ENCODE data around the gene KMT2C. TPM values are rescaled to one million over a fixed set of nuclear protein-coding genes. Genes with fewer than 3 reads are reported as not detected.

KMT2C gene
- polyA plus RNA-seq, 1 donor, result 50.1 TPM

- no peak for DNase-seq
These were observed 235.4 kb downstream of the KMT2C start for GRCh38 chr7:152200395-152200794.

DNA sequence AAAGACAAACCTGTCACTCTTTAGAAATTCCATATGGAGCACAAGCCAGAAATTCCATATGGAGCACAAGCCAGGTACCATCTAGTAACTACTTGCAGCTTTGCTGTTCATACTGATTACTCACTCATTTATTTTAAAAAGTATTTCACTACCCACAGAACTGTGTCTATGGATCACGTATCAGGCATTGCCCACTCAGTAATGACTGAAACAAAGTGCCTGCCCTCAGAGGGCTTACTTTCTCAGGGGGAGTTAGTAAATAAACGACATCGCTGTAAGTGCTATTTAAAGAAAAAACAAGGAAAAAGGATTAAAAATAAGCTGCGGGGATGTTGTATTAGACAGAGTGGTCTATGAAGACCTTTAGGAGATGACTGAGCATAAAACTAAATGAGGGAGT lies 239.4 kb downstream of the KMT2C start:
- no peak for DNase-seq

DNA sequence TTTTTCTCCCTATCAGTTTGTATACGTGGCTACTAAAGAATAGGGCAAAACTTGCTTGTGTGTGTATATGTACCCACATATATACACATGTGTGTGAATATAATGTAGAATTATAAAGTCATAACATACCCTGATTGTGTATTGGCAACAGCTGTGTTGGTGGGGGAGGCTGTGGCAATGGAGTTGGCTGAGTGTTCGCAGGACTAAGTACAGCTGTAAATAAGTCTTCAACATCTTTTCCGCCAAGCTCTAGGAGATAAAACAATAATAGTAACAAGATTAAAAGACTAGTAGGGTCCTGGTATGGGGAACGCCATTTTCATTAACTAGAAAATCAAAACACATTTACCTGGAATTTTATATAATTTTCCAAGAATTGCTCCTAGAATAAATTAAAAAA lies 241.9 kb downstream of the KMT2C start:
- no peak for DNase-seq

- no peak for DNase-seq
These were observed 246.7 kb downstream of the KMT2C start for GRCh38 chr7:152189061-152189460.

GRCh38 chr7:152185558-152185957 lies 250.2 kb downstream of the KMT2C start:
- no peak for DNase-seq

DNA sequence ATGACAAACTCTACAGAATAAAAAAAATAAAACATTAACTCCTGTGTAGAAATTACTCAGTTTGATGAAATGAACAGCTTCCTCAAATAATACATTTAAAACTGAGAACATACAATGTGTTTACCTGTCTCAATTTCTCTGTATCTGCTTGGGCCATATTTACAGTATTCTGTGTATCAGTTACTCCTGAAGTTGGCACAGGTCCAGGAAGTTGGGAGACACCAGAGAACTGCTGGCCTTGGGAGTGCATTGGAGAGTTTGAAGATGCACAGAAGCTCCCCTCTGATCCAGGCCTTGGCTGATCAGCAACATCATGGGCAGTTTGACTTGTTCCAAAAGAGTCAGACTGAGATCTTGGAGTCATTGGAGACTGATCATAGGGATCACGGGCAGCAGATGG lies 255.2 kb downstream of the KMT2C start:
- no peak for DNase-seq

GRCh38 chr7:152180048-152180447 lies 255.8 kb downstream of the KMT2C start:
- no peak for DNase-seq

- DNase-seq, result no peak
These were observed 257.3 kb downstream of the KMT2C start for GRCh38 chr7:152178405-152179058.

GRCh38 chr7:152177681-152178404 lies 258.0 kb downstream of the KMT2C start:
- DNase-seq, result no peak

DNA sequence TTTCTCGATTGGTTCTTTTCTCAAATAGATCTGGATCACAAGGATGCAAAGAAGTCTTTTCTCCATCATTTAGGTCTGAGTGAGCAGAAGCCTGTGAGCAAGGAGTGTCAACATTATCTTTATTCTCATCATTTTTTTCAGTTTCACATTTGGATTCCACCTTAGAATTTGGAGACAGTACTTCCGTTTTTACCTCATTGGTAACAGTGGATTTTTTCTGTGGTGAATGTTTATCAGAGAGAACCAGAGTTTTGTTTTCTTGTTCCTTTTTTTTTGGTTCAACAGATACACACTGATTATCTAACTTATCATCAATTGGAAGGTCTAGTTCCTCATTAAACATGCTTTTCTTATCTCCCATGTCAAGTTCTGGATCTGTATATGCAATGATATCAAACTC lies 259.0 kb downstream of the KMT2C start:
- DNase-seq, result no peak

GRCh38 chr7:152173372-152174070 lies 262.3 kb downstream of the KMT2C start:
- DNase-seq, result no peak

DNA sequence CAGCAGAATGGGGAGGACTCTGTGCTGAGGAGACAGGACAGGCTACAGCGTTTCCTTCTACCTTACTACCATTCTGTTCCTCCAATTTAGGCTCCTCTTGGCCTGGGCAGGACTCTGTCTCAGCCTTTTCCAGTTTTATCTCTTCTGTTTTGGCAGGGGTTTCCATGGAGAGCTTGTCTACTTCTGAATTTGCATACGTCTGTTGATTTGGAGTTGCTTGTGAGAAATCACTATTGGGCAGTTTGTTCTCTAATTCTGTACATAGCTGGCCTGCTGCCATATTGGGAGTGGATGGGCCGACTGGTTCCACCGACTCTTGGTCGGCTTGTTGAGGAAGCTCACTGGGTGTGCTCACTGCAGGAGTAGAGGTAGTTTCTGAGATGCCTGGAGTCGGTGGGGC lies 273.5 kb downstream of the KMT2C start:
- DNase-seq, result no peak

- no peak for DNase-seq
These were observed 274.6 kb downstream of the KMT2C start for GRCh38 chr7:152161171-152161570.

GRCh38 chr7:152158801-152159587 lies 276.8 kb downstream of the KMT2C start:
- no peak for DNase-seq

DNA sequence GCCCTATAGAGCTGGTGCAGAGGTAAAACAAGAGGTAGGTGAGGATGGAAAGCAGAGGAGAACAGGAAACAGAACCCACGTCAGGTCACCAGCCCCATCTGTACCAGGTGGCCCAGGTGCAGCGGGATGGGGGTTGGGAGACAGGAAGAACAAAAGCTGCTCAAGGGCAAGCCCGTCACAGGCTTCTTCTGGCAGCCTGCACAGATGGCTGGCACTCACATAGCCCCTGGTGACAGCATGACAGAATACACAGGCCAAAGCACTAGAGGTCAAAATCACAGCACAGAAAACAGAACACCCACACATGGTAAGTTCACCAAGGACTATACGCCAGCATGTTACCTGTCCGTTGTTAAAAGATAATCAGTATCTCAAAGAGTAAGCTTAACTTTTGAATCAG lies 283.5 kb downstream of the KMT2C start:
- no peak for DNase-seq

- DNase-seq, result no peak
These were observed 286.4 kb downstream of the KMT2C start for GRCh38 chr7:152149363-152149762.

DNA sequence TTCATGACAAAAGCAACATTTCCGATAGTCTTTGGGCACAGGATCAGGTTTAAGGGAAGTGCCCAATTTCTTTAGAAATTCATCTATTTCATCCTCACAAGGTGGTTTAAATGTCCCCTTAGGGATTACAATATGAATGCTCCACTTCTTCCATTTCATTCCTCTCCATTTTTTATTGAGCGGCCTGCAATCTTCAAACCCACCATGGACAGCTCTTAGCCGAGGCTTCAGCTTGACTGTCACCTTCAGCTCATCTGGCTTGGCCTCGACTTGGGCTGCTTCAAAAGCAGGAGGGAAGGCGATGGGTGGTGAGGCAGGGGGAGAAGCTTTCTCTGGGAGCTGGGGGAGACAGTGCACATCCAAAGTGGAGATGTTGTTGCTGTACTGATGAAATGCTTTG lies 287.1 kb downstream of the KMT2C start:
- DNase-seq, result no peak

DNA sequence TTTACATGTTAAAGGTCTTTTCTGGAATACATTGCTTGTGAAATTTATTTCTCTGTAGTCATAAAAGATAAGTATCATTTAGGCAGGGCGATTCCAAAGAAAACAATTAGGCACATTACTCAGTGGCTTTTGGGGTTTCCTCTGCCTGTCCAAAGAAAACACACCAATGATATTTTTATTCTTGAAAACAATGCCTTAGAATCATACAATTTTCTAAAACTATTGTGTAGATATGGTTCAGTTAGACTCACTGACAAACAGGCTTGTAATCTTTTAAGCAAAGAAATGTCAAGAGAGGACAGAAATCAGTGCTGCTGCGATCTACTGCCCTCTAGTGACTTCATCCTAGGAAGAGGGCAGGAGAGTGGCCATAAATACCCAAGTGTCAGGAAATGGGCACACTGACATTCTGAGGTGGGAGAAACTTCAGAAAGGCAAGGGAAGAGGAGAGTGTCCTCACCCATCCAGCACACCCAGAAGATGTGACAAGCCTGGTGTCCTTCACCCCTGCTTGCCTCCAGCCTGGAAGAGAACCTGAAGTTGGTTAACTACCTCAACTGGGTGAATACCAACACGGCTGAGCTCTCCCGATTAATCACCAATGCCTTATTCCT lies 289.8 kb downstream of the KMT2C start:
- DNase-seq, result peak; percentile 32

DNA sequence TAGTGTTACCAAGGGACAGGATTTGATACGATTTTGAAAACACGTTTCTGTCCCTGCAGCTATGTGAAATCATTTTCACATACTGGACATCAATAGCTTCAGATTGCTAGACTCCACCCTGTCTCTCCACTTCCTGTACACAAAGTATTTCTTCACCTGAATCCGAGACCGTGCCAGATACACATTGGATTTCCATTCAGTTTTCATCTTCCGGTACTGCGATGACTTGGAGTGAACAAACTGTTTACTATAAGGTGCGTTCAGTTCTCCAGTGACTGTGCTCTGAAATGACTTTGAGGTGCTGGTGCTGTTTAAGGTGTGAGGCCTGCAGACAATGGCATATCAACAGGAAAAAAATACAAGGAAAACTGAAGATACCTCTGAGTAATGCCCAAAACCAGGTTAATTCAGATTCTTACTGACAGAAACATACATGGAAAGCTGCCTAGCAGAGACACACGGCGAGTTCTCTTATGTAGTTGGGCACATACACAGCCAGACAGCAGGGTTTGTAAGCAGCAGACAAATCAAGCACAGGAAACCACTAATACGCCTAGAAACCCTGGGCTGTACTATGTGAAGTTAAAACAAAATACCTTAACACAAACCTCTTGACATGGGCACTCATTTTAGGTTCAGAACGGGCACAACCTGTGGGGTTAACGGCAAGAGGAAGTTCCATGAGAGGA lies 291.1 kb downstream of the KMT2C start:
- DNase-seq, result no peak

DNA sequence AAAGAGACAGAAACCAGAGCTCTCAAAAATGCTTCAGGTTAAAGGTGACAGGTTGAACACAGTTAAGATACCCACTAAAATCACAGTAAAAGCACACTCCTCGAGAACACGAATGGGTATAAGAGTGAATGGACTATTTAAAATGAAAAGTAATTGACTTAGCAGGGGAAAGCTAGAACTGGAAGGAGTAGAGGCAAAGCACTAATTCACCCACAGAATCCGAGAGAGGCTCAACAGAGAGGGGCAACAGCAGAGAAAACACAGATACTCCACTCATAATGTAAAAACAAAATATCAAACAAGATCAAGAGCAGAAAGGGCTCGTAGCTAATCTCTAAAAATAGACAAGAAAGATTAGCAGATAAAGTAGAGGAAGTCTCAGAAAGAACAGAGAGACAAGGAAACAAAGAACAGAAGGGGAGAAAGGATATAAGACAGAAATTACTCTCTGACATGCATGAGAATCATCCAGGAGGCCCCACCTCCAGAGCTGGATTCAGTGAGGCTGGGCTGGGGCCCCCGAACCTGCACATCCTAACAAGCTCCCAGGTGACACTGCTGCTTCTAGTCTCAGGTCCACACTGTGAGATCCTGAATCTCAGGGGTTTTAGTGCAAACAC lies 292.7 kb downstream of the KMT2C start:
- DNase-seq, result no peak

DNA sequence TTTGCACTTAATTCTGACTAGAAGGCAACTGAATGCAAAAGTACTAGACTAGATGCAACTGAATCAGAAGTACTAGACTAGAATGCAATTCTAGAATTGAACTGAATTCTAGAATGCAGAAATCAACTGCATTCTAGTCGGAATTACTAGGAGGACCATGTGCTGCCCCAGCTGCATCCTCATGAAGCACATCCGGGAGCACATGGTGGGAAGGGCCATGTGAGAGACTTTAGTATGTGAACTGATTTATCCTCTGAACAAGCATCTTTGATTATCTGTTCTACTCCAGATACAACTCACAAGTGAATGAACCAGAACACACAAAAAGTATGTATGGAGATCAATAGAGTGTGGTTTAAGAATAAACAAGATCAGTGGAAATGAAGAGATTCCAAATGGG lies 295.2 kb downstream of the KMT2C start:
- DNase-seq, result no peak
